Smooth muscle cell (in vitro differentiated cells): ENCODE measurements around the gene ELOVL1. TPM values are rescaled to one million over a fixed set of nuclear protein-coding genes. Genes with fewer than 3 reads are reported as not detected.

Experiments used
- DNase-seq: peaks from one replicate; lab custom pipeline; 2025; ENCODE audit not compliant: unreplicated experiment; lab: John Stamatoyannopoulos, UW
- H2AFZ ChIP-seq: fragments of 200-600 bp; sonication (generic); 2 replicates; pipeline ENCODE4 v1.6.0; 2016; ENCODE audit warnings: antibody characterized with exemption, low read depth, mild to moderate bottlenecking
- H3F3A ChIP-seq: fragments of 200-600 bp; sonication (generic); 2 replicates; pipeline ENCODE4 v1.6.0; 2017; ENCODE audit warnings: antibody characterized with exemption, low read depth
- H3K27ac ChIP-seq: fragments of 200-600 bp; sonication (generic); 2 replicates; pipeline ENCODE4 v1.5.1; 2016; ENCODE audit warnings: low read depth, mild to moderate bottlenecking
- H3K27me3 ChIP-seq: fragments of 200-600 bp; sonication (generic); 2 replicates; pipeline ENCODE4 v1.6.1; 2016; ENCODE audit warnings: low read depth, mild to moderate bottlenecking
- H3K36me3 ChIP-seq: fragments of 200-600 bp; sonication (generic); 2 replicates; pipeline ENCODE4 v1.5.1; 2016; ENCODE audit warnings: low read depth
- H3K4me1 ChIP-seq: fragments of 200-600 bp; sonication (generic); 2 replicates; pipeline ENCODE4 v1.5.1; 2016; ENCODE audit warnings: low read depth
- H3K4me2 ChIP-seq: fragments of 200-600 bp; sonication (generic); 2 replicates; pipeline ENCODE4 v1.6.0; 2016; ENCODE audit warnings: mild to moderate bottlenecking
- H3K4me3 ChIP-seq: fragments of 200-600 bp; sonication (generic); 2 replicates; pipeline ENCODE4 v1.5.1; 2016; ENCODE audit warnings: mild to moderate bottlenecking
- H3K79me2 ChIP-seq: fragments of 200-600 bp; sonication (generic); 2 replicates; pipeline ENCODE4 v1.6.0; 2016; ENCODE audit warnings: low read depth, mild to moderate bottlenecking
- H3K9ac ChIP-seq: fragments of 200-600 bp; sonication (generic); 2 replicates; pipeline ENCODE4 v1.6.0; 2016; ENCODE audit warnings: low read depth
- H3K9me3 ChIP-seq: fragments of 200-600 bp; sonication (generic); replicated peaks from 2 replicates; pipeline ENCODE4 v1.5.1; 2016; ENCODE audit warnings: low read depth
- H4K20me1 ChIP-seq: fragments of 200-600 bp; sonication (generic); 2 replicates; pipeline ENCODE4 v1.6.0; 2016; ENCODE audit warnings: low read depth
- WGBS: methylation state at CpG from one replicate; pipeline ENCODE4 v1.1.7; 2016; ENCODE audit warnings: low lambda C conversion rate; 5-methylcytosine and 5-hydroxymethylcytosine counted together
- polyA plus RNA-seq: library from polyadenylated mRNA; unstranded; fragments of >200 nt; fragmentation: Nextera tagmentation; extraction: Ambion mirVana; gene quantifications from 2 replicates; pipeline ENCODE4 v1.2.1, GENCODE V29; 2016
- total RNA-seq: library from RNA; depleted of rRNA; stranded (reverse); fragments of >200 nt; gene quantifications from 2 replicates; pipeline ENCODE4 v1.2.3, GENCODE V29; 2014
- TF ChIP-seq, protein P1 (sequence below): fragments of 200-600 bp; sonication (generic); IDR thresholded peaks from 2 replicates; pipeline ENCODE4 v1.5.1; 2017; ENCODE audit warnings: borderline replicate concordance, mild to moderate bottlenecking, antibody characterized with exemption; ENCODE audit not compliant: insufficient read depth, poor library complexity, severe bottlenecking

The ELOVL1 gene
- total and polyA plus RNA-seq, 2 experiments from 2014 or later, result 101 to 109 TPM

DNA sequence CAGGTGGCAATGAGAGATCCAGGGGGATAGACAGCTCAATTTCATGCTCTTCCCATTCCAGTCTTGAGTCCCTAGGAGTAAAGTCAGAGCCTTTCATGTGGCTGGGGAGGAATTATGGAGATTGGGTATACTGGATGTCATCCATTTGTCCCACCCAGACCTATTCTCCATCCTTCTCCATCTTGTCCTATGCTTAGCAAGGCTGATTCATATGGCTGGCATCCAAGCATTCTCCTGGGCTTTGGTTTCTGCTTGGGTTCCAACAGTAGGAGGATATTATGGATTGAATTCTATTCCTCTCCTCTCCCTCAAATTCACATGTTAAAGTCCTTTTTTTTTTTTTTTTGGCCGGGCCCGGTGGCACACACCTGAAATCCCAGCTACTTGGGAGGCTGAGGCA lies 12.9 kb downstream of the ELOVL1 start:
- H3K4me3 ChIP-seq, result no peak overlapping the region
- H3K27ac ChIP-seq, result no peak overlapping the region
- no peak overlapping the region for H3K9ac ChIP-seq
- no peaks in the 10 kb centered on the region for H4K20me1 ChIP-seq
- no peaks in the 10 kb centered on the region for H3F3A ChIP-seq
- no peaks in the 10 kb centered on the region for H3K79me2 ChIP-seq
- H3K4me2 ChIP-seq, result no peak overlapping the region
- WGBS, result 94% methylated on average over 2 of the region's 2 CpGs
- peaks cover 5% of the 10 kb centered on the region for H3K4me1 ChIP-seq
- TF ChIP-seq, protein P1, sequence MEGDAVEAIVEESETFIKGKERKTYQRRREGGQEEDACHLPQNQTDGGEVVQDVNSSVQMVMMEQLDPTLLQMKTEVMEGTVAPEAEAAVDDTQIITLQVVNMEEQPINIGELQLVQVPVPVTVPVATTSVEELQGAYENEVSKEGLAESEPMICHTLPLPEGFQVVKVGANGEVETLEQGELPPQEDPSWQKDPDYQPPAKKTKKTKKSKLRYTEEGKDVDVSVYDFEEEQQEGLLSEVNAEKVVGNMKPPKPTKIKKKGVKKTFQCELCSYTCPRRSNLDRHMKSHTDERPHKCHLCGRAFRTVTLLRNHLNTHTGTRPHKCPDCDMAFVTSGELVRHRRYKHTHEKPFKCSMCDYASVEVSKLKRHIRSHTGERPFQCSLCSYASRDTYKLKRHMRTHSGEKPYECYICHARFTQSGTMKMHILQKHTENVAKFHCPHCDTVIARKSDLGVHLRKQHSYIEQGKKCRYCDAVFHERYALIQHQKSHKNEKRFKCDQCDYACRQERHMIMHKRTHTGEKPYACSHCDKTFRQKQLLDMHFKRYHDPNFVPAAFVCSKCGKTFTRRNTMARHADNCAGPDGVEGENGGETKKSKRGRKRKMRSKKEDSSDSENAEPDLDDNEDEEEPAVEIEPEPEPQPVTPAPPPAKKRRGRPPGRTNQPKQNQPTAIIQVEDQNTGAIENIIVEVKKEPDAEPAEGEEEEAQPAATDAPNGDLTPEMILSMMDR, result no peak
- H3K27me3 ChIP-seq, result no peaks in the 10 kb centered on the region
- no peak for DNase-seq
- no peak overlapping the region for H2AFZ ChIP-seq
- H3K9me3 ChIP-seq, result no peaks in the 10 kb centered on the region
- no peaks in the 10 kb centered on the region for H3K36me3 ChIP-seq

DNA sequence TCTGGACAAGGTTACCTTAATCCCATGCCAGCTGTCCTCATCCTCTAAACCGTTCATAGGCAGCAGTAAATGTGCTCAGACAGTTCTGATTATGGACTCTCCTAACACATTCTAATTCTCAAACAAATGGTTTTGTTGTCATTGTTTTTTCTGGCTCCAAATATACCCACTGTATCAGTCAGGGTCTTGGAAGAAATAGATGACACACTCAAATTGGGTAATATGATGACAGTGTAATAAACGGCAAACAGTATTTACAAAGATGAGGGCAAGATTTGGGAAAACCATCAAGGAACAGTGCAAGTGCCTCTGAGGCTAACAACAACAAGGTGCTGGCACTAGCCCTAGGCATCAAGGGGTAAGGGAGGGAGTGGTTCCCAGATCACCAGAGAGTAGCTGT lies 13.3 kb downstream of the ELOVL1 start:
- TF ChIP-seq, protein P1, result no peak
- H3K27me3 ChIP-seq, result no peaks in the 10 kb centered on the region
- 84% methylated on average over 2 of the region's 2 CpGs for WGBS
- H3K36me3 ChIP-seq, result no peaks in the 10 kb centered on the region
- DNase-seq, result no peak
- no peak overlapping the region for H3K4me2 ChIP-seq
- no peaks in the 10 kb centered on the region for H4K20me1 ChIP-seq
- peaks cover 10% of the 10 kb centered on the region for H3K4me1 ChIP-seq
- no peak overlapping the region for H3K4me3 ChIP-seq
- no peak overlapping the region for H3K27ac ChIP-seq
- no peak overlapping the region for H3K9ac ChIP-seq
- H3K9me3 ChIP-seq, result no peaks in the 10 kb centered on the region
- no peak overlapping the region for H2AFZ ChIP-seq
- H3F3A ChIP-seq, result no peaks in the 10 kb centered on the region
- no peaks in the 10 kb centered on the region for H3K79me2 ChIP-seq

DNA sequence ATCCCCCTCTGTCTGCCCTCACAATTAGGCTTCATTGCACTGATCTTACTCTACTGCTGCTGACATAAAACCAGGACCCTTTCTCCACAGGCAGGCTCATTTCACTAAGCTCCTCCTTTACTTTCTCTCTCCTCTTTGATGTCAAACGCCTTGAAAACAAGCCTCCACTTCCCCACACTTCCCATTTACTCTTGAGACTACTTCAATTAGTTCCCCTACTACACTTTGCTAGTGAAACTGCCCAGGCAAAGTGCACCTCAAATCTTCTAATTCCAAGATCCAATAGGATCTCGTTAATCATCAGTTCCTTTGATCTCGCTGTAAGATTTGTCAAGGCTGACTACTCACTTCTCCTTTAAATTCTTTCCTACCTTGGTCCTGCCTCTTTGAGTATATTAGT lies 14.9 kb downstream of the ELOVL1 start:
- Histone ChIP-seq H3K27me3 (no peaks in the 10 kb centered on the region), H3K9me3 (no peaks in the 10 kb centered on the region), H3K4me1 (peaks cover 13% of the 10 kb centered on the region), H2AFZ (no peak overlapping the region), H3K79me2 (no peaks in the 10 kb centered on the region), H3K9ac (no peak overlapping the region), H3K4me3 (no peak overlapping the region), H3K36me3 (no peaks in the 10 kb centered on the region), H3F3A (peaks cover 1% of the 10 kb centered on the region), H3K4me2 (no peak overlapping the region), H3K27ac (no peak overlapping the region), H4K20me1 (no peaks in the 10 kb centered on the region)
- no peak for DNase-seq
- WGBS, result 79% methylated on average over 3 of the region's 3 CpGs
- TF ChIP-seq, protein P1, result no peak

DNA sequence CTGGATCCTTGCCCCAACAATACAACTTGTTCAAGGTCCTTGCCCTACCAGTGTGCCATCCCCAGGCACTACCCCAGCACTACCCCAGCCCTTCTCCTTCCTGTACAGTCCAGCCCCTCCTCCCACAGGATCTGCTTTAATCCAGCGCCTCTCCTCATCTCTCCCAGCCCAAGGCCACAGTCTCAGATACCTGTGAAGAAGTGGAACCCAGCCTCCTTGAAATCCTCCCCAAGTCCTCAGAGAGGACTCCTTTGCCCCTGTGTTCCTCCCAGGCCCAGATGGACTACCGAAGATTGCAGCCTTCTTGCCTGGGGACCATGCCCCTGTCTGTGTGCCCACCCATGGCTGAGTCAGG lies 15.5 kb downstream of the ELOVL1 start:
- no peak for DNase-seq
- Histone ChIP-seq H2AFZ (no peak overlapping the region), H4K20me1 (no peaks in the 10 kb centered on the region), H3K79me2 (no peaks in the 10 kb centered on the region), H3K4me1 (peaks cover 13% of the 10 kb centered on the region), H3F3A (peaks cover 5% of the 10 kb centered on the region), H3K9ac (no peak overlapping the region), H3K9me3 (no peaks in the 10 kb centered on the region), H3K36me3 (no peaks in the 10 kb centered on the region), H3K27ac (no peak overlapping the region), H3K27me3 (no peaks in the 10 kb centered on the region), H3K4me3 (no peak overlapping the region), H3K4me2 (no peak overlapping the region)
- WGBS, result 88% methylated on average over 2 of the region's 2 CpGs
- TF ChIP-seq, protein P1, result no peak
